NCI-H146 treated with DMSO at 0.1 percent for 48 hours (cell line): ENCODE results near the gene PIM1.
"Not testable (repeated sequence)": the region's sequence is repeated elsewhere in the genome, so short reads cannot be mapped to it uniquely, and the experiment has no call there.

Experiments used
- DNase-seq: peaks from one replicate; lab custom pipeline; 2025; ENCODE audit not compliant: unreplicated experiment; lab: John Stamatoyannopoulos, UW

Gene PIM1

DNA sequence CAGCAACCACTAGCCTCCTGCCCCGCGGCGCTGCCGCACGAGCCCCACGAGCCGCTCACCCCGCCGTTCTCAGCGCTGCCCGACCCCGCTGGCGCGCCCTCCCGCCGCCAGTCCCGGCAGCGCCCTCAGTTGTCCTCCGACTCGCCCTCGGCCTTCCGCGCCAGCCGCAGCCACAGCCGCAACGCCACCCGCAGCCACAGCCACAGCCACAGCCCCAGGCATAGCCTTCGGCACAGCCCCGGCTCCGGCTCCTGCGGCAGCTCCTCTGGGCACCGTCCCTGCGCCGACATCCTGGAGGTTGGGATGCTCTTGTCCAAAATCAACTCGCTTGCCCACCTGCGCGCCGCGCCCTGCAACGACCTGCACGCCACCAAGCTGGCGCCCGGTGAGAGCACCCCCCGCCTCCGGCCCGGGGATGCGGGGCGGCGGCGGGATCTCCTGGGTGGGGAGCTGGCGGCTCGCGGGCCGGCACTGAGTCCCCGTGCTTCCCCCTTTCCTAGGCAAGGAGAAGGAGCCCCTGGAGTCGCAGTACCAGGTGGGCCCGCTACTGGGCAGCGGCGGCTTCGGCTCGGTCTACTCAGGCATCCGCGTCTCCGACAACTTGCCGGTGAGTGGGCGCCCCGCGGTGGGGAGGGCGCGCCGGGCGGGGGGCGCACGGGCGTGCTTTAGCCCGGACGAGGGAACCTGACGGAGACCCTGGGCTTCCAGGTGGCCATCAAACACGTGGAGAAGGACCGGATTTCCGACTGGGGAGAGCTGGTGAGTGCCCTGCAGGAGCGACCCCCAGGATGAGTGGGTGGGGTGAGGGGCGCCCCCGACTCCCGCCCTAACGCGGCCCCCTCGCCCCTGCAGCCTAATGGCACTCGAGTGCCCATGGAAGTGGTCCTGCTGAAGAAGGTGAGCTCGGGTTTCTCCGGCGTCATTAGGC lies 585 bp downstream of the PIM1 start:
- peak; percentile 89 for DNase-seq

DNA sequence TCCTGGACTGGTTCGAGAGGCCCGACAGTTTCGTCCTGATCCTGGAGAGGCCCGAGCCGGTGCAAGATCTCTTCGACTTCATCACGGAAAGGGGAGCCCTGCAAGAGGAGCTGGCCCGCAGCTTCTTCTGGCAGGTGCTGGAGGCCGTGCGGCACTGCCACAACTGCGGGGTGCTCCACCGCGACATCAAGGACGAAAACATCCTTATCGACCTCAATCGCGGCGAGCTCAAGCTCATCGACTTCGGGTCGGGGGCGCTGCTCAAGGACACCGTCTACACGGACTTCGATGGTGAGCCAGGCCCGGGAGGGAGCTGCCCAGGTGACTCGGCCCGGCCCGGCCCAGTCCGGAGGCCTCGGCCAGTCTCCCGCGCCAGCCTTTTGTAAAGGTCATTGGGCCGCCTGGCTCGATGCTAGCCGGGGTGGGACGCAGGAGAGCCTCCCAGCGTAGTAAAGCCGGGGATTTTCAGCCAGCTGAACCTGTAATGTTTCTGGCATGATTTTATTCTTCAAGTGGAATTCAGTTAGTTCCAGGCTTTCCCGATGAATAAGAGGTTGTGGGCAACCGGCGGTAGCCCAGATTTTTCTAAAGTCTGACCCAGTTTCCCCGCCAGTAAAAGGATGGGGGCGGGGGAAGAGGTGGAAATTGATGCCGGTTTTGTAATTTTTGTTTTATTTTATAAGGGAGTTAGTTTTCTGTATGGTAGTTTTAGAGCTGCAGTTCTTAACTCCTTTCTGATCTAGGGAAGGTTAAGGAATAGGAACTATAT lies 1.4 kb downstream of the PIM1 start:
- no peak for DNase-seq

DNA sequence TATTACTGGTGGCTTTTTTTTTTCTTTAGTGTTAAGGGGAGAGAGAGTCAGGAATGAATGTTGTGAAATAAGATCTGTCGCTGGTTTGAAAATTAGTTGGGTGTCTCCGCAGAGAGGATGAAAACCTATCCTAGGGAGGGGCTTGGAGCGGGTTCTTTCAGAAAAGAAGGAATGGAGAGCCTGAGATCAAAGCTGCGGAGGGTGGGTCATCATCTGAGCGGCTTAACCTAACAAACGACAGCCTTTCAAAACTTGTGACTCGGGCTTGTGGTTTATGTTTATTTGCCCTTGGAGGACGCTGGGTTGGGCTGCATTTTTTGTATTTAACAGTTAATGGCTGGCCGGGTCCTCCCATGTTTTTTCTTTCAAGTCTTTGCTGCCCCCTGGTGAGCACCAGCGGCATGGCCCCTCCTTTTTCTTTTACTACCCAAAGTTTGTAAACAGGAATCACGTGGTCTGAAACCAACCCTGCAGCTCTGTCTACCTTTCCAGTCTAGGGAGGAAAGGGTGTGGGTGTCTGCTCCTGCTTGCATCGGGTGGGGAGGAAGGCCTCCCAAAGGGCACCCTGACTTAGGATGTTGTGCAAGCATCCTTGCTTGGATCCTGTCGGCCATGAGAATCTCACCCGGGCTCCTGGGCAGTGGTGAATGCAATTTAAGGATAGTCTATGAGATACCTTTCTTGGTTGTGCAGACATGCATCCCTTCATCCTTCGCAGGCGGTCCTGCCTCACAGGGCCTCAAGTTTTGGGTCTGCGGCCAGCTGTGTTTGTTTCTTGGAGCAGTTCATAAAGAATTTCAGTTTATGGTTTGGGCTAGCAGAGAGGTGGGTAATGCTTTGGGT lies 2.2 kb downstream of the PIM1 start:
- peak; percentile 92 for DNase-seq

DNA sequence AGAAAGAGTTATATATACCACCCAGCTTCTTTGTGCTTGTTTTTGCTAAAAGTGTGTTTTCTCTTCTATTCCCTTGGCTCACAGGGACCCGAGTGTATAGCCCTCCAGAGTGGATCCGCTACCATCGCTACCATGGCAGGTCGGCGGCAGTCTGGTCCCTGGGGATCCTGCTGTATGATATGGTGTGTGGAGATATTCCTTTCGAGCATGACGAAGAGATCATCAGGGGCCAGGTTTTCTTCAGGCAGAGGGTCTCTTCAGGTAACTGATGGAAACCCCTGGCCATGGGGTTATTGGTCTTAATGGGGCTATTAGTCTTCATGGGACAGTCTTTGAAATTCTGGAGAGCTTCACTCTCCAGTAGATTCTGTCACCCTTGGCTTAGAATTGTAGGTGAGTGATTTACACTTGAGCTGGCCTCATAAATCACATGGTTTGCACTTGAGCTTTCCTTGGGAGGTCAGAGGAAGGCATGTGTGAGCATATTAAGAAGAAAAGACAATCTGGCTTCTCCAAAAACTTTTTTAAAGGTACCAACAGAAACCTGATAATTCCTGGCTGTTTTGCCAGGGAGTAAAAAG lies 3.0 kb downstream of the PIM1 start:
- DNase-seq: no peak

DNA sequence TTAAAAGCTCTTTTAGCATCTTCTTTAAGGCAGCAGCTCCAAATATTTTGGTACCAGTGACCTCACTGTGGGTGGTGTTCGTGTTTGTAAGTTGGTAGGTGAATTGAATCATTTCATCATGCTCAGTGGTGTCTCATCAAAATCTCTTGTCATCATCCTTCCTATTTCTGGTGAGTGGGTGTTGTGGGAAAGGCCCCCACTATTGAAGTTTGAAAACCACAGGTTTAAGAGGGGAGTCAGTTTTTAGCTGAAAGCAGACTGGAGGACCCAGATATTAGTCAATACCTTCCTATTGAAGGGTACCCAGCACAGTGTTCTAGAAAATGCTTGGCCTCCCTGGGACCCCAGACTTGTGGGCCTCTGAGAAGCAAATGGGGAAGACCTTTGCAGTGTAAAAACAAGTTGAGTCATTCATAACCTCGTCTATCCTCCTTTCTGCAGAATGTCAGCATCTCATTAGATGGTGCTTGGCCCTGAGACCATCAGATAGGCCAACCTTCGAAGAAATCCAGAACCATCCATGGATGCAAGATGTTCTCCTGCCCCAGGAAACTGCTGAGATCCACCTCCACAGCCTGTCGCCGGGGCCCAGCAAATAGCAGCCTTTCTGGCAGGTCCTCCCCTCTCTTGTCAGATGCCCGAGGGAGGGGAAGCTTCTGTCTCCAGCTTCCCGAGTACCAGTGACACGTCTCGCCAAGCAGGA lies 3.7 kb downstream of the PIM1 start:
- no peak for DNase-seq

DNA sequence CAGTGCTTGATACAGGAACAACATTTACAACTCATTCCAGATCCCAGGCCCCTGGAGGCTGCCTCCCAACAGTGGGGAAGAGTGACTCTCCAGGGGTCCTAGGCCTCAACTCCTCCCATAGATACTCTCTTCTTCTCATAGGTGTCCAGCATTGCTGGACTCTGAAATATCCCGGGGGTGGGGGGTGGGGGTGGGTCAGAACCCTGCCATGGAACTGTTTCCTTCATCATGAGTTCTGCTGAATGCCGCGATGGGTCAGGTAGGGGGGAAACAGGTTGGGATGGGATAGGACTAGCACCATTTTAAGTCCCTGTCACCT lies 4.2 kb downstream of the PIM1 start:
- no peak for DNase-seq

DNA sequence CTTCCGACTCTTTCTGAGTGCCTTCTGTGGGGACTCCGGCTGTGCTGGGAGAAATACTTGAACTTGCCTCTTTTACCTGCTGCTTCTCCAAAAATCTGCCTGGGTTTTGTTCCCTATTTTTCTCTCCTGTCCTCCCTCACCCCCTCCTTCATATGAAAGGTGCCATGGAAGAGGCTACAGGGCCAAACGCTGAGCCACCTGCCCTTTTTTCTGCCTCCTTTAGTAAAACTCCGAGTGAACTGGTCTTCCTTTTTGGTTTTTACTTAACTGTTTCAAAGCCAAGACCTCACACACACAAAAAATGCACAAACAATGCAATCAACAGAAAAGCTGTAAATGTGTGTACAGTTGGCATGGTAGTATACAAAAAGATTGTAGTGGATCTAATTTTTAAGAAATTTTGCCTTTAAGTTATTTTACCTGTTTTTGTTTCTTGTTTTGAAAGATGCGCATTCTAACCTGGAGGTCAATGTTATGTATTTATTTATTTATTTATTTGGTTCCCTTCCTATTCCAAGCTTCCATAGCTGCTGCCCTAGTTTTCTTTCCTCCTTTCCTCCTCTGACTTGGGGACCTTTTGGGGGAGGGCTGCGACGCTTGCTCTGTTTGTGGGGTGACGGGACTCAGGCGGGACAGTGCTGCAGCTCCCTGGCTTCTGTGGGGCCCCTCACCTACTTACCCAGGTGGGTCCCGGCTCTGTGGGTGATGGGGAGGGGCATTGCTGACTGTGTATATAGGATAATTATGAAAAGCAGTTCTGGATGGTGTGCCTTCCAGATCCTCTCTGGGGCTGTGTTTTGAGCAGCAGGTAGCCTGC lies 4.8 kb downstream of the PIM1 start:
- no peak for DNase-seq

DNA sequence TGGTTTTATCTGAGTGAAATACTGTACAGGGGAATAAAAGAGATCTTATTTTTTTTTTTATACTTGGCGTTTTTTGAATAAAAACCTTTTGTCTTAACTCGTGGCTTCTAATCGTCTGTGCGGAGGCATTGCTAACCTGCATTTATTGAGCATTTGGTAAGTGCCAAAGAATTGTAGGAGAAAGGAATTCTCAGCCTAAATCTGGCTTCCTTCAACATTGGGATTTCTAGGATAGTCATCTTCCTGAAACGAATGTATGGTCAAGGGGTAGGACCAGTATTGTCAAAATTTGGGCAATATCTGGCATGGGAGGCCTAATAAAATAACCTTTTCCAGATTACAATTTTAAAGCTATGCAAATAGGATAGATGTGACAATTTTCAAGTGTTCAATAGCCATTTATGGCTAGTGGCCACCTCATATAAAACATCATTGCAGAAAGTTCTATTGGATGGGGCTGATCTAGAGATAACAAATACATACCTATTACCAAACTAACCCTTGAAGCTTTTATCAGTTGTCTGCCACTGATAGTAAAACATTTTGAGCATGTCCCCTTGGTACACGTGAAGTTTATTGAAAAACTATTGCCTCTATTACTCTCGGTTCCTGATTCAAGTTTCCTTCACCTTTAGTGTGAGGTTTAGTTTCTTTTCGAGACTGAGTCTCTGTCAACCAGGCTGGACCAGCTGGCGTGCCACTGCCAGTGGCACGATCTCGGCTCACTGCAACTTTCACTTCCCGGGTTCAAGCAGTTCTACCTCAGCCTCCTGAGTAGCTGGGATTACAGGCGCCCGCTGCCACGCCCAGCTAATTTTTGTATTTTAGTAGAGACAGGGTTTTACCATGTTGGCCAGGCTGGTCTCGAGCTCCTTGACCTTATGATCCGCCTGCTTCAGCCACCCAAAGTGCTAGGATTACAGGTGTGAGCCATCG lies 5.6 kb downstream of the PIM1 start:
- no peak for DNase-seq

DNA sequence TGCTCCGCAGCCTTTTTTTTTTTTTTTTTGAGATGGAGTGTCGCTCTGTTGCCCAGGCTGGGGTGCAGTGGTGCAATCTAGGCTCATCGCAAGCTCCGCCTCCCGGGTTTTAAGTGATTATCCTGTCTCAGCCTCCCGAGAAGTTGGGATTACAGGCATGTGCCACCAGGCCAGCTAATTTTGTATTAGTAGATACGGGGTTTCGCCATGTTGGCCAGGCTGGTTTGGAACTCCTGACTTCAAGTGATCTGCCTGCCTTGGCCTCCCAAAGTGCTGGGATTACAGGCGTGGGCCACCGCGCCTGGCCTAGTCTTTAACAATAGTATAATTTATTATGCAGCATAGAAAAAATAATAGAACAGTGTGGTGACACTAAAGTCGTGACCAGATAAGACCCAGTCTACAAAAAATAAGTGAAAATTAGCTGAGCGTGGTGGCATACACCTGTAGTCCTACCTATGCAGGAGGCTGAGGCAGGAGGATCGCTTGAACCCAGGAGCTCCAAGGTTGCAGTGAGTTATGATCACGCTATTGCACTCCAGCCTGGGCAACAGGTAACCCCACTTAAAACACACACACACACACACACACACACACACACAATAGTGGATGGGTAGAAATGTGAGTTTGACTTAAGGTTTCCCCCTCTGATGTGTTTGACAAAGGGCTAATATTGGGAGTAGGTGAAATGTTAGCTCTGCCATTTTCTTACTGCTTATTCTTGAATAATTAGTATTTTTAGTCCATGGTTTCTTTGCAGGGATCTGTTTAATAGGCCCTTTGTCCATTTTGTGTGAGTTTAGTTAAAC lies 6.5 kb downstream of the PIM1 start:
- DNase-seq: no peak

DNA sequence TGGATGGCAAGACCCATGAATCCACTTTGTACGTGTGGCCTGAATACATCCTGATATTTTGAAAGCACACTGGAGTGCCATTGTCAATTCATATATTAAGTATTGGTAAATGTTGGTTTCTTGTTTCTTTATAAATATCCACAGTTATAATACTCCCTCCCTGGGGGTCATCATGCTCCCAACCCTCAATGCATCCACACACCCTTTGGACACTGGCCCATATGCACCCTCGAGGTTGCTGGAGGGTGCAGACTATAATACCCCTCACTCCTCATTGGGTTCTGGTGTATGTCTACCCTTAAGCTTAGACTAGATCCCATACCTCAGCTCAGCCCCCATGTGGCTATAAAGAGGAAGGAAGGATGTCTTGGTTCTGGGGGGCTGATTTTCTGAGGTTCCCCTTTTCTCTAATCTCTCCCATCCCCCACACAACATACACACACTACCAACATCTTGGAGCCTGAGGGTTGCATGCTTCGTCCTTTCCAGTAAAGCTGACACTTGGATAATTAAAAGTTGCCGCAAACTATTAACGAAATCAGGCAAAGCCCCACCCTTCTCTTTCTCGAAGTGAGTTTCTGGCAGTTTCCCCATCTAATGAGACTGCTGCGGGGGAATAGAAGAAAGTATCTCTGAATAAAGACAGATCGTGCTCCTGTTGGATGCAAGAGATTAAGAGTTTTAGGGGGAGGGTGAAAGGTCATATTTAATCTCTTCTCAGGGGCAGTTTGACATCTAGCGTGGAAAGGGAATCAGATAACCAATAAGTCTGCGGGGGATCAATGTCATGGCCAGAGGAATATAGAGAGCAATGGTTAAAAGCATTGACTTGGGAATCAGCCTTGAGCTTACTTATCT lies 7.4 kb downstream of the PIM1 start:
- no peak for DNase-seq

DNA sequence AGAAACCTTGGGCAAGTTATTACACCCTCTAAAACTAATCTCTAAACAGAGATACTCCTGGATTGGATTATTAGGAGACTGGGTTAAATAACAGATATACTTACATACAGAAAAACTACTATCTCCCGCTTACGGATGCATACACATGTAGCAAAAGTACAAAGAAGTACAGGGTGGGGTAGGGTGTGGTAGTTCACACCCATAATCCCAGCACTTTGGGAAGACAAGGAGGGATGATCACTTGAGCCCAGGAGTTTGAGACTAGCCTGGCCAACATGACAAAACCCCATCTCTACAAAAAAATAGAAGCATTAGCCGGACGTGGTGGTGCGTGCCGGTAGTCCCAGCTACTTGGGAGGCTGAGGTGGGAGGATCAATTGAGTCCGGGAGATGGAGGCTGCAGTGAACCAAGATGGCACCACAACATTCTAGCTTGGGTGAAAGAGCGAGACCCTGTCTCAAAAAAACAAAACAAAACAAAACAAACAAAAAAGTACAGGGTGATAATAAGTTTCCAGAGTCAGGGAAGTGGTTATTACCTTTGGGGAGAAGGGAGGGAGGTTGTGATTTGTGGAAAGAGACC lies 8.1 kb downstream of the PIM1 start:
- DNase-seq: no peak

DNA sequence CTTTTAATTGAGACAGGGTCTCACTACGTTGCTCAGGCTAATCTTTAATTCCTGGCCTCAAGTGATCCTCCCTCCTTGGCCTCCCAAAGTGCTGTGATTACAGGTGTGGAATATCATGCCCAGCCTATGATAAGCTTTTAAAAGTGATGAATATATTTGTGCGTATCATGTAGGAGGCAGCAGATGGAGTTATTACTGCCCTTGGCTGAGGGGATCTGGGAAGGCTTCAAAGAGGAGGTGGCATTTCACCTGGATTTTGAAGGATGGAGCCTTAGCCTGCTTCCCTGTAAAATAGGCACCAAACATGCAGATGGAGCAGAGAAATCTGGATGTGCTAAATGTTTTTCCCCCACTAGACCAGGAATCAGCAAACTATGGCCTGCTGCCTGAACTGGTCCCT lies 10.1 kb downstream of the PIM1 start:
- DNase-seq: no peak

DNA sequence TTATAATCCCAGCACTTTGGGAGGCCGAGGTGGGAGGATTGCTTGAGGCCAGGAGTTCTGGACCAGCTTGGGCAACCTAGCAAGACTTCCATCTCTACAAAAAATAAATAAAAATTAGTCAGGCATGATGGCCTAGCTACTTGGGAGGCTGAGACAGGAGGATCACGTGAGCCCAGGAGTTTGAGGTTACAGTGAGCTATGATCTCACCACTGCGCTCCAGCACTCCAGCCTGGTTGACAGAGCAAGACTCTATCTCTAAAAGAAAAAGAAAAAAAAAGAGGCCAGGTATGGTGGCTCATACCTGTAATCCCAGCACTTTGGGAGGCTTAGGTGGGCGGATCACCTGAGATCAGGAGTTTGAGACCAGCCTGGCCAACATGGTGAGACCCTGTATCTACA lies 10.7 kb downstream of the PIM1 start:
- DNase-seq: not testable (repeated sequence)

DNA sequence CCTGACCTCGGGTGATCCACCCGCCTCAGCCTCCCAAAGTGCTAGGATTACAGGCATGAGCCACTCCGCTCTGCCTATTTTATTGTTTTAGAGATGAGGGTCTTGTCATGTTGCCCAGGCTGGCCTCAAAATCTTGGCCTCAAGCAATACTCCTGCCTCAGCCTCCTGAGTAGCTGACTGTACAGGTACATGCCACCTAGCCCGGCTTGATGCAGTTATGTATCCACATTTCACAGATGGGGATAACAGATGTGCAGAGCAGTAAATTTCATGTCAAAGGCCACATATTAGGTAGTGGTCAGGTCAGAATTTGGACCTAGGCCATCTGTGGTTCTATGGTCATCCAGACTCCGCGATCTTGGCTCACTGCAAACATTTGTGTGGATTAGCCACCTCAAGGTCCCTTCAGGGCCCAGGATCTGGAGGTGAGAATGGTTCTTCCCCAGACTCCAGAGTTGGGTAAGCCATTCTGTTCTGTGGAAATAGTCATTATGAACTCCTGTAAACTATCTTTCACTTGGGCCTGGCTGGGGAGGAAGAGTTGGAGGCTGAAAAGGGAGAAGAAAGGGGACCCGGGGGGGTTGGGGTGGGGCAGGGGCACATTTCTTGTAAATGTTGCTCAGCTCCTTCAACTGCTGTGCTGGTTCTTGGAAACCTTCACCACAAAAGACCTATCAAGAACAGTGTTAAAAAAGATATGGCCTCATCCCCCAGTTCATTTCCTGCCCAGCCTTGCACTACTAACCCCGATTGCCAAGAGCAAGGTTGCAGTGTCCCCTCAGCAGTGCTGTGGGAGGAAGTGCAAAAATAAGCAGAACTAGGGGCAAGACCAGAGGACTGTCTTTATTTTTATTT lies 13.0 kb downstream of the PIM1 start:
- no peak for DNase-seq

DNA sequence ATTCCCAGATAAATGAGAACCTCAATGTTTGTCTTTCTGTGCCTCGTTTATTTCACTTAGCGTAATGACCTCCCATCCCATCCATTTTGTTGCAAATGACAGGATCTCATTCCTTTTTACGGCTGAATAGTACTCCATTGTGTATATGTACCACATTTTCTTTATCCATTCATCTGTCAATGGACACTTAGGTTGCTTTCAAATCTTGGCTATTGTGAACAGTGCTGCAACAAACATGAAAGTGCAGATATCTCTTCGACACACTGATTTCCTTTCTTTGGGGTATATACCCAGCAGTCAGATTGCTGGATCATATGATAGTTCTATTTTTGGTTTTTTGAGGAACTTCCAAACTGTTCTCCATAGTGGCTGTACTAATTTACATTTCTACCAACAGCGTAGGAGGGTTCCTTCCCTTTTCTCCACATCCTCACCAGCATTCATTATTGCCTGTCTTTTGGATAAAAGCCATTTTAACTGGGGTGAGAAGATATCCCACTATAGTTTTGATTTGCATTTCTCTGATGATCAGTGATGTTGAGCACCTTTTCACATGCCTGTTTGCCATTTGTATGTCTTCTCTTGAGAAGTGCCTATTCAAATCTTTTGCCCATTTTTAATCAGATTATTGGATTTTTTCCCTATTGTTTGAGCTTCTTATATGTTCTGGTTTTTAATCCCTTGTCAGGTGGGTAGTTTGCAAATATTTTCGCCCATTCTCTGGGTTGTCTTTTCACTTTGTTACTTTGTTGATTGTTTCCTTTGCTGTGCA lies 16.2 kb downstream of the PIM1 start:
- DNase-seq: not testable (repeated sequence)
